ENCODE data around the gene B3GNT5. TPM values are rescaled to one million over a fixed set of nuclear protein-coding genes. Genes with fewer than 3 reads are reported as not detected.

The B3GNT5 gene
- total RNA-seq, 1 donor from 2014 or later, result 2.9 TPM

- Mint-ChIP-seq H3K27me3 (ENCODE audit: unreplicated experiment) (no peaks in the 10 kb centered on the region), H3K36me3 (ENCODE audit: unreplicated experiment) (peaks cover 5% of the 10 kb centered on the region), H3K4me1 (ENCODE audit: low read depth, unreplicated experiment) (peaks cover 1% of the 10 kb centered on the region), H3K4me3 (ENCODE audit: unreplicated experiment) (no peak overlapping the region), H3K27ac (ENCODE audit: unreplicated experiment) (no peak overlapping the region), H3K9me3 (ENCODE audit: unreplicated experiment) (peaks cover 2% of the 10 kb centered on the region)
- no peak for TF ChIP-seq CTCF (IDR thresholded peaks at IDR 0.05; ENCODE audit: partially characterized antibody, unreplicated experiment)
- no peak for DNase-seq
Observed at GRCh38 chr3:183309276-183309675, 56.2 kb downstream of the B3GNT5 start.

GRCh38 chr3:183310936-183311335, 57.9 kb downstream of the B3GNT5 start:
- H3K9me3 Mint-ChIP-seq (ENCODE audit: unreplicated experiment), result peaks cover 2% of the 10 kb centered on the region
- no peaks in the 10 kb centered on the region for H3K27me3 Mint-ChIP-seq (ENCODE audit: unreplicated experiment)
- no peak overlapping the region for H3K27ac Mint-ChIP-seq (ENCODE audit: unreplicated experiment)
- H3K36me3 Mint-ChIP-seq (ENCODE audit: unreplicated experiment), result peaks cover 5% of the 10 kb centered on the region
- DNase-seq, result no peak
- no peak for TF ChIP-seq CTCF (IDR thresholded peaks at IDR 0.05; ENCODE audit: partially characterized antibody, unreplicated experiment)
- H3K4me1 Mint-ChIP-seq (ENCODE audit: low read depth, unreplicated experiment), result peaks cover 4% of the 10 kb centered on the region
- H3K4me3 Mint-ChIP-seq (ENCODE audit: unreplicated experiment), result no peak overlapping the region

- no peak overlapping the region for H3K27ac Mint-ChIP-seq (ENCODE audit: unreplicated experiment)
- no peak for TF ChIP-seq CTCF (IDR thresholded peaks at IDR 0.05; ENCODE audit: partially characterized antibody, unreplicated experiment)
- peaks cover 2% of the 10 kb centered on the region for H3K9me3 Mint-ChIP-seq (ENCODE audit: unreplicated experiment)
- no peak for DNase-seq
- H3K27me3 Mint-ChIP-seq (ENCODE audit: unreplicated experiment), result no peaks in the 10 kb centered on the region
- peaks cover 5% of the 10 kb centered on the region for H3K36me3 Mint-ChIP-seq (ENCODE audit: unreplicated experiment)
- no peak overlapping the region for H3K4me3 Mint-ChIP-seq (ENCODE audit: unreplicated experiment)
- H3K4me1 Mint-ChIP-seq (ENCODE audit: low read depth, unreplicated experiment), result peaks cover 4% of the 10 kb centered on the region
Observed at GRCh38 chr3:183312433-183312832, 59.4 kb downstream of the B3GNT5 start.

- H3K36me3 Mint-ChIP-seq (ENCODE audit: unreplicated experiment), result peaks cover 5% of the 10 kb centered on the region
- H3K9me3 Mint-ChIP-seq (ENCODE audit: unreplicated experiment), result peaks cover 2% of the 10 kb centered on the region
- peaks cover 4% of the 10 kb centered on the region for H3K4me1 Mint-ChIP-seq (ENCODE audit: low read depth, unreplicated experiment)
- no peak for DNase-seq
- TF ChIP-seq CTCF (IDR thresholded peaks at IDR 0.05; ENCODE audit: partially characterized antibody, unreplicated experiment), result no peak
- no peak overlapping the region for H3K27ac Mint-ChIP-seq (ENCODE audit: unreplicated experiment)
- H3K4me3 Mint-ChIP-seq (ENCODE audit: unreplicated experiment), result no peak overlapping the region
- H3K27me3 Mint-ChIP-seq (ENCODE audit: unreplicated experiment), result no peaks in the 10 kb centered on the region
Observed at GRCh38 chr3:183313351-183313750, 60.3 kb downstream of the B3GNT5 start.

- no peak for DNase-seq
- H3K36me3 Mint-ChIP-seq (ENCODE audit: unreplicated experiment), result peaks cover 5% of the 10 kb centered on the region
- H3K27ac Mint-ChIP-seq (ENCODE audit: unreplicated experiment), result no peak overlapping the region
- peaks cover 4% of the 10 kb centered on the region for H3K4me1 Mint-ChIP-seq (ENCODE audit: low read depth, unreplicated experiment)
- H3K27me3 Mint-ChIP-seq (ENCODE audit: unreplicated experiment), result no peaks in the 10 kb centered on the region
- H3K9me3 Mint-ChIP-seq (ENCODE audit: unreplicated experiment), result peaks cover 2% of the 10 kb centered on the region
- no peak overlapping the region for H3K4me3 Mint-ChIP-seq (ENCODE audit: unreplicated experiment)
- no peak for TF ChIP-seq CTCF (IDR thresholded peaks at IDR 0.05; ENCODE audit: partially characterized antibody, unreplicated experiment)
Observed at GRCh38 chr3:183313764-183314163, 60.7 kb downstream of the B3GNT5 start.
